ENCODE results near the gene EPHB1.

The EPHB1 gene

DNA sequence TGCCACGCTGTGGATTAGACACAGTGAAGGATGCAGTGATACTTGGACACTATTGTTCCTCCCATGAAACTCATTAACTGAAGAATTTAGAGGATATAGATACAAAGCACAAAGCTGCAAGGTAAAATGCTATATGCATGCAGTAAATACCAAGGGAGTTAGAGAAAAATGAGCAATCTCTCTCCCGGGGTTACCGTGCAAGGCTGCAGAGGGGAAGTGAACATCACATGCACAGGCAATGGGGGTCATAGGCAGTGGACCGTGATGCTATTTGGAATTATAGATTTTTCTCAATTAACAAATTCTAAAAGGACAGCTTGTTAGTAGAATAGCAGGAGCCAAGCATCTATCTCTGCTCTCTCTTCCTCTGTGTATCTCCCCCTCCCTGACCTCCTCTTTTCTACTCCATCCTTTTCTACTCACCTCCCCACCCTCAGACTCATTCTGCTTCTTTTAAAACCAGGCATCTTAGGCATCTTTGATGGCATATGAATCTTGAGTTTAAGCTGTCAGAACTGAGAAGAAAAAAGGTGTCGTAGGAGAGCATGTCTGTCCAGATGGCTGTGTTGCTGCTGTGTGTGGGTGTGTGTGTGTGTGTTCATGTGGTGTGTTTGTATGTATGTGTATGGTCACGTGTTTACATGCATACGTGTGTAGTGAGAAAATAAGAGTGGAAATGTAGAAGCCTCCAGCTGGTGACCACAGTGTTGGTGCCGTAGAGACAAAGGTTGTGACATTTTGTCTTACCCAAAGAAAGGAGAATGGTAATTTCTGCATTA is 339.0 kb downstream of the EPHB1 start:
- in situ Hi-C loops (cut with HindIII; ENCODE audit: low sequenced_read_pairs) = no loop called here
- H3K4me3 ChIP-seq (ENCODE audit: low read depth, low read length) = no peak overlapping the region
- no peak for TF ChIP-seq CTCF (IDR thresholded peaks at IDR 0.05; ENCODE audit: low read depth, low read length, missing control alignments)

GRCh38 chr3:135134684-135135075 is 339.6 kb downstream of the EPHB1 start:
- no peak for DNase-seq (ENCODE audit: low read depth)
- H3K4me3 ChIP-seq (ENCODE audit: low read depth, low read length) = no peak overlapping the region
- no peak for TF ChIP-seq CTCF (IDR thresholded peaks at IDR 0.05; ENCODE audit: low read depth, low read length, missing control alignments)
- in situ Hi-C loops (cut with HindIII; ENCODE audit: low sequenced_read_pairs) = no loop called here

More for the DNA sequence above, 339.0 kb downstream of the EPHB1 start:
- DNase-seq (ENCODE audit: low read depth) = no peak

DNA sequence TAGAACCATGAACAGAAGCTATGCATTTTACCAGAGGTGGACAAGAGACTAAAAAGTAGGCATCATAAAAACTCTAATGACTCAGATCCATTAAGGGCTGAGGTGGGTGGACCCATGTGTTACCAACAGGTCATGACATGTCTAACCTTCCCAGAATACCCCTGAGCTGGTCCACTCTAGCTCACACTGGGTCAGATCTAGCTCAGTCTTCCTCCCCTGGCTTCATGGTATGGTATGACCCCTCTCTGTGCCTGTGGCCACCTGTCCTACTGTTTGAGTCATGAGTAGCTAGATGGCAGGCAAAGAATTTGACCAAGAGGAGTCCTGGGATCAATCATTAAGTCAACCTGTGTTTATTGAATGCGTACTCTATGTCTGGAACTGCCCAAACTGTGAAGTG is 340.4 kb downstream of the EPHB1 start:
- DNase-seq (ENCODE audit: low read depth) = no peak
- in situ Hi-C loops (cut with HindIII; ENCODE audit: low sequenced_read_pairs) = no loop called here
- TF ChIP-seq CTCF (IDR thresholded peaks at IDR 0.05; ENCODE audit: low read depth, low read length, missing control alignments) = no peak
- H3K4me3 ChIP-seq (ENCODE audit: low read depth, low read length) = no peak overlapping the region

DNA sequence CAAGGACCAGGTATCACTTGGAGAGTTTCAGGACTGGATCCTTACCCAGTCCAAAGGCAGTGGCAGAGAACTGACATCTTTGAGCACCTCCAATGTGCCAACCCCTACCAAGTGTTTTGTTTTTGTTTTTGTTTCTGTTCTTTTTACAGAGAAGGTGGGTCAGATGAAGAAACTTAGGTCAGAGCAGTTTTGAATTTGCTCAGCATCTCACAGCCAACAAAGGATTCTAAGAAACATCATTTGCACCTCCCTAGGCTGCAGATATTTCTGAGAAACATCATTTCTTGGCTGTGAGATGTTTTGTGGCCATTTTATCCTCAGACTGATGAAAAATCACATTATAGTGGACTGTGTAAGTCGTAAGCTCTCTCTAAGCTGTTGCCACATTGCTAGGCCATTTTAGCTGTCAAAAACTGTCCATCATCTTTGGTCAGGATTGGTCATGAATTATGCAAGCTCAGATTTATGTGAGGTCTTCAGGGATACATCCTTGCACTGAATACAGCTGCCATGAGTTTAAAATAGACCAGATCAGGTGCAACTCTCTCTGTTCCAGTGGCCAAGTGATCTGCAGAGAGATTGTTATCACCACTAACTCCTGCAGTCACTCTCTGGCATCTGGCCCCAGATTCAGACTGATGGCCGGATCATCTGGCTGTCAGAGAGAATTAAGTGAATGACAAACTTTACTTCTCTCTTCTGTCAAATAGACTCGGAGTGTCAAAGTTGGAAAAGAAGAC is 341.5 kb downstream of the EPHB1 start:
- no peak overlapping the region for H3K4me3 ChIP-seq (ENCODE audit: low read depth, low read length)
- no peak for TF ChIP-seq CTCF (IDR thresholded peaks at IDR 0.05; ENCODE audit: low read depth, low read length, missing control alignments)
- in situ Hi-C loops (cut with HindIII; ENCODE audit: low sequenced_read_pairs) = no loop called here
- DNase-seq (ENCODE audit: low read depth) = no peak

GRCh38 chr3:135137296-135137695 is 342.2 kb downstream of the EPHB1 start:
- in situ Hi-C loops (cut with HindIII; ENCODE audit: low sequenced_read_pairs) = no loop called here
- H3K4me3 ChIP-seq (ENCODE audit: low read depth, low read length) = no peak overlapping the region
- no peak for DNase-seq (ENCODE audit: low read depth)
- TF ChIP-seq CTCF (IDR thresholded peaks at IDR 0.05; ENCODE audit: low read depth, low read length, missing control alignments) = no peak

DNA sequence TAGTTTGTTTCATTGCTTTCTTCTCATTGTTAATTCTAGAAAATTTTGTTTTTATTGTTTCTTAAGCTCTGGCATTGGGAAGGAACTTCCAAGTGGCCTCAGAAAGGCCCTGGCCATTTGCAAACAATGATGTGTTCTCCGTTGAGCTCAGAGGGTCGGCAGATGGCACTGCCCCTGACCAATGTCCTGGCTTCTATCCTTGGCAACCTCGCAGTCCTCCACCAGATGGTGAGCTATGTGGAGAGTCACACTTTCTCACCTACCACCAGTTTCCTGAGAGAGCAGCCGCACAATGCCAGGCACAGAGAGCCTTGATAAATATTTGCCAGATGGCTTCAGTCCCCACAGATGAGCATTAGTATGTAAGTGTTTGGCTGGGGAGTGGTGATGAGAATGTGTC is 343.7 kb downstream of the EPHB1 start:
- TF ChIP-seq CTCF (IDR thresholded peaks at IDR 0.05; ENCODE audit: low read depth, low read length, missing control alignments) = no peak
- DNase-seq (ENCODE audit: low read depth) = no peak
- H3K4me3 ChIP-seq (ENCODE audit: low read depth, low read length) = no peak overlapping the region
- in situ Hi-C loops (cut with HindIII; ENCODE audit: low sequenced_read_pairs) = no loop called here
